ENCODE results near the gene TRMU. TPM values are rescaled to one million over a fixed set of nuclear protein-coding genes. Genes with fewer than 3 reads are reported as not detected.

The TRMU gene
- total and polyA plus RNA-seq, 2 donors (not counting 3 experiments of a cell fraction or from before 2014, with no cell fraction given): 42.4 to 65.7 TPM

- no peaks in the 10 kb centered on the region for H4K20me1 ChIP-seq (replicated peaks; ENCODE audit: control insufficient read depth, extremely low read depth, insufficient read depth, low read length)
- CTCF ChIA-PET: interaction anchor here (1.2 to 2.9 kb wide), 3 partner anchors 9 to 197 kb away, joined by 3 to 12 read pairs (median 4); no protein-coding TSS in a partner anchor
- POLR2A ChIA-PET: no interaction called here
- intact Hi-C loops (cut with micrococcal nuclease) (no loop called here), dilution Hi-C loops (cut with MboI; ENCODE audit: extremely low pct_ligation_motif_present, low sequenced_read_pairs) (no loop called here)
- TF ChIP-seq JUN (IDR thresholded peaks at IDR 0.05; ENCODE audit: borderline replicate concordance, insufficient read depth, insufficient read length, low read depth) (no peak), CTCF (IDR thresholded peaks at IDR 0.05; ENCODE audit: extremely low read depth in 1 of 2, insufficient read depth in 1 of 2, low read depth in 1 of 2, low read length in 2 of 2) (no peak), POLR2AphosphoS5 (IDR thresholded peaks at IDR 0.05; ENCODE audit: insufficient read depth, low read depth, low read length) (no peak), GATA2 (IDR thresholded peaks at IDR 0.05; ENCODE audit: insufficient read depth, insufficient read length, low read depth, low read length) (no peak), MYC (IDR thresholded peaks at IDR 0.05; ENCODE audit: low read depth, low read length) (no peak), FOS (IDR thresholded peaks at IDR 0.05; ENCODE audit: borderline replicate concordance, insufficient read depth, low read length) (no peak), MAX (IDR thresholded peaks at IDR 0.05; ENCODE audit: insufficient read depth, insufficient read length) (no peak), EZH2 (IDR thresholded peaks at IDR 0.05; ENCODE audit: borderline replicate concordance, low read depth, low read length, severe bottlenecking) (no peak), POLR2A (IDR thresholded peaks at IDR 0.05; ENCODE audit: low read depth, low read length) (no peak)
- FAIRE-seq (no peak), DNase-seq (ENCODE audit: low read depth, low spot score) (no peak)
- no peaks in the 10 kb centered on the region for H3K27me3 ChIP-seq (ENCODE audit: control insufficient read depth in 2 of 2, insufficient read depth in 2 of 2, low read length in 2 of 2)
- peaks cover 34% of the 10 kb centered on the region for H3K79me2 ChIP-seq (ENCODE audit: control insufficient read depth, insufficient read depth, low read length)
- no peak overlapping the region for H2AFZ ChIP-seq (ENCODE audit: low read depth, low read length)
- no peaks in the 10 kb centered on the region for H3K4me1 ChIP-seq (ENCODE audit: control insufficient read depth, extremely low read depth, insufficient read depth, low read length)
- no peaks in the 10 kb centered on the region for H3K9me3 ChIP-seq (replicated peaks; ENCODE audit: control insufficient read depth, insufficient read depth, low read length)
- no peak overlapping the region for H3K4me2 ChIP-seq (ENCODE audit: insufficient read depth, low read length)
- H3K27ac ChIP-seq (ENCODE audit: insufficient read depth, low read depth, low read length): no peak overlapping the region
- BruUV-seq (replicated peaks): no TSS peak
- no peak overlapping the region for H3K4me3 ChIP-seq (replicated peaks in 1 of 3; ENCODE audit: insufficient read depth in 1 of 3, low read depth in 1 of 3, low read length in 3 of 3)
- H3K36me3 ChIP-seq (ENCODE audit: control insufficient read depth in 2 of 2, extremely low read depth in 1 of 2, insufficient read depth in 2 of 2, low read length in 2 of 2): peaks cover 4 to 15% of the 10 kb centered on the region in 2 experiments
- no peaks in the 10 kb centered on the region for H3K9me1 ChIP-seq (replicated peaks; ENCODE audit: control insufficient read depth, extremely low read depth, insufficient read depth, low read length)
- H3K9ac ChIP-seq (replicated peaks; ENCODE audit: extremely low read depth, insufficient read depth, low read length): no peak overlapping the region
Measured at GRCh38 chr22:46318576-46318975, 16.9 kb upstream of the TRMU start.

Data from endothelial cell of umbilical vein (primary cell).